T-helper 9 cell (primary cell): ENCODE measurements around the gene SH3PXD2A.

ENCODE experiments used
- DNase-seq: peaks from one replicate; pipeline ENCODE4 v3.0.0-alpha.2; 2020

SH3PXD2A gene

DNA sequence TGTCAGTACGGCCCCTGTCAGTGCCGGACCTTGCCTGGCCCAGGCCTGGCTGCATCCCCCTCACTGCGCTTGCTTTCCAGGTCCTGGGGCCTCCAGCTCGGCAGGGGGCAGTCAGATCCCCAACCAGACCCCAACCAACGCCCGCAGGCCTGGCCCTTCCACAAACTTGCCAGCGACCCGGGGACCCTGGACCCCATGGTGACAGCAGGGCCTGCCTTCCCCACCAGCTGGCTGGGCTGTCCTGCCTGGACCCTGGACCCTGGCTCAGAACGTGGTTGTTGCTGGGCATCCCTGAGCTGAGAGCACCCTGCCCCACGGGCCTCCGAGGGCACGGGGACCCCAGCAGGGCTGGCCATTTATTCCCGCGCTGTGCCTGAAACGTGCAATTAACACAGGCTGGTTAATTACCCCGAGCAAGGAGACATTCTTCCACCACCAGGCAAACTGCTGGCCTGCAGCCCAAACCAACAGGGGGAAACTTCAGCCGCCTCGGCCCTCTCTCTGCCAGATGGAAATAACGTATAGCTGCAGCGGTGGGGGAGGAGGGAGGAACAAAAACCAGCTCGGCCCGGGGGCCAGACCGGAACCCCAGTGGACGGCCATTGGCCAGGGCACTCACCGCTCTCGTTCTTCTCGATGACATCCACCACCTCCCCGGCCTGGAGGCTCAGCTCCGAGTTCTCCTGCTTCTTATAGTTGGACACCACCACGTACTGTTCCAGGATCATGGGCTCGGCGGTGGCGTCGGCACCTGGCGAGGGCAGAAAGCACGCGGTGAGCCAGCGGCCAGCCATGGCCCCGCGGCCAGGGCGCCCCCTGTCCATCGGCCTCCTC lies 194.8 kb downstream of the SH3PXD2A start:
- no peak for DNase-seq

DNA sequence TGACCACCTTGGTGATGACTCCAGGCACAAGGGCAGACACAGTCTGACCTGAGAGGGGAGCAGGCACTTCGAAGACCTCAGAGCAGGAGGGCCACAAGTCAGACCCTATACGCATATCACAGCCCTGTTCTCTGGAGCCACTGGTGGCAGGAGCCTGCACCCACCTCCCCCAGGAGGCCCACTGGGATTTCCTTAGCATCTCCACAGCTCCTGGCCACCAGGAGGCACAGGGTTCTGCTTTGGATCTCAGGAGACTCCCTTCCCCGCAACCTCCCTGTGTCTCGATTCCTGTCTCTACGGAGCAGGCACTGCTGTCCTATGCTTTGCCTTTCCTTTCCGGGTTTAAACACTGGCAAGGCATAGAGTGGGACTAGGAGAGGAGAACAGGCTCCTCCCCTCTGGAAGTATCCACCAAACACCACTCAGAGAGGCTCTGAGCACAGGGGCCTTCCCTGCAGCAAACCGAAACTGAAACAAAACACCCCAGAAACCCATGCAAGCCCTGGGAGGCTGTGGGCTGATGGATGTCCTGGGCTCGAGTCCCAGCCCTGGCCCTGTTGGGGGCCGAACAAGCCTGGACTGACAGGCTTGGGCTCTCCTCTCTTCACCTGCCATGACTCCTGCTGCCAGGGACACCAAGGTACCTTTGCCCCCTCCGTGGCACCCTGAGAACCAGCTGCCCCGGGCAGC lies 195.6 kb downstream of the SH3PXD2A start:
- DNase-seq = no peak

DNA sequence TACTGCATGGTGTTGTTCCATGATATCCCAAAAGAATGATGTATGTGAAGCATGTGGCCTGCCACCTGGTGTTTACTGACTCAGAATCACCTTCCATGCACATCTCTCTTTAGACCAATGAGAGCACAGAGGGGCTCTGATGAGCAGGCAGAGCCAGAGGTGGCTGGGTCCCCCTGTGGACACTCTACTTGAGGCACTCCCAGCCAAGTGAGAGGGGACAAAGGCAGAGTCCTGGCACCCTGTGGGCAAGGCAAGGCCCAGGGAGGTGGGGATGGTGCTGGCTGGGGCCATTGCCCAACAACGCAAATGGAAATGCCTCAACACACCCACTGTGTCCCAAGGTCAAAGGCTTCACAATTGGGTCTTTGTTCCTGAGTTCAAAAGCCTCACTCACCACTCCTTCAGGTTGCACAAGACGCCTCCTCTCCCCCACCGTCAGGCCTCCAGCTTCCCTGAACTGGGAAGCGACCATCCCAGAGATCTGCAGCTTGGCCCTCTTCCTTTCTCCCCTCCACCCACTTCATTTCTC lies 197.3 kb downstream of the SH3PXD2A start:
- no peak for DNase-seq

DNA sequence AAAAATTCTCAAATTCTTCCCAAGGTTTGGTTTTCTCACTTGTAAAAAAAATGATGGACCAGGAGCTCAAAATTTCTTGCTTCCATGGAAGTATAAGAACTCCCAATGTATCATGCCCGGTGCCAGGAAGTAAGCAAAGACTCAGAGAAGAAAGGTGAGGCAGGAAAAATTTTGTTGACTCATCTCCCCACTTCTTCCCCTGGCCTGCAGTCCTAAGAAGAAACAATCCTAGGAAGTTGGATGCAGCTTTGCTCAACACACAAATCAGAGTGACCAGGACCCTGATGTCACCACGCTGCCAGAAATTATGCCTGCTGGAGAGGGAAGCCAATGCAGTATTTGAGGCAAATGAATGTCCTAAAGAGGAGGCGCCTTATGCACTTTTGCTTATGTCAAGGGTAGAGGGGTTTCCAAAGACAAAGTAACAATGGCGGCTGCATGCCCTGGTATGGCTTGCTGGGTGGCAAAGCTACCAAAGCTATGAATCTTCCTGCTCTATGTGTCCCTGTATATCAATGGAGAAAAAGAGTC lies 198.2 kb downstream of the SH3PXD2A start:
- no peak for DNase-seq

DNA sequence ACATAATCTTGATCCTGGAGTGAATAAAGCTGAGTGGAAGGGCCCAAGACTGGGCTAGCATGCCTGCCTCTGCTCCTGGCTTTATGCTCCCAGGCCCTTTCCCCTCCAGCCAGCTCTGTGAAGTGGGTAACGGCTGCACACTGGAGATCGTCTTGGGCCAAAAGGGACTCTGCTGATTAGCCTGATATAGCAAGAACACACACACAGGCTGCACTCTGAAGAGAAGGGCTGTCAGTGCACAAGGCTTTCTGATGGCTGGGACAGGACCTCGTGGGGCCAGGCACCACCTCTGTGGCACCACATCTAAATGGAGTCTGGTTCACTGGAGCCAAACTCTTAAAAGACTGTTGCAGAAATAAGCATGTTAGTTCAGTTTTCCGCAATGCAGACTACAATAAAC lies 200.5 kb downstream of the SH3PXD2A start:
- no peak for DNase-seq

DNA sequence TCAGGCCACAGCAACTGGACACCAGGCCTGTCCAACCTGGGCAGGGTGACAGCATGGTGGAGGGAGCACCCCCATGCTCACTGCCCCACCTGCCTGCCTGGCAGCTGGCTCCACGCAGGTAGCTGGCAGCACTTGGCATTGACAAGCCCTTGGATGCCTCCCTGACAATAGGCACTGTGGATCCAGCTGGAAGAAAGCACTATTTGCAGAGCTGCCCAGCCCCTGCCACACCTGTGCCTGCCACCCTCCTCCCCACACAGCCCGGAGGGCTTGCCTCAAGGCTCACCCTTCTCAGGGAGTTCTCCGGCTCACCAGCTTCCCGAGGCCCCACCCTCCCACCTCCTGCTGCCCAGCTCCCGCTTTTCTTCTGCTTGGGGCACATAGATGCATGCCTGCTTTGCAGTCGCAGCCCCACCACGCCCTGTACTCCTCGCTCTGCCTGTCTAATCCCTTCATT lies 201.8 kb downstream of the SH3PXD2A start:
- no peak for DNase-seq

DNA sequence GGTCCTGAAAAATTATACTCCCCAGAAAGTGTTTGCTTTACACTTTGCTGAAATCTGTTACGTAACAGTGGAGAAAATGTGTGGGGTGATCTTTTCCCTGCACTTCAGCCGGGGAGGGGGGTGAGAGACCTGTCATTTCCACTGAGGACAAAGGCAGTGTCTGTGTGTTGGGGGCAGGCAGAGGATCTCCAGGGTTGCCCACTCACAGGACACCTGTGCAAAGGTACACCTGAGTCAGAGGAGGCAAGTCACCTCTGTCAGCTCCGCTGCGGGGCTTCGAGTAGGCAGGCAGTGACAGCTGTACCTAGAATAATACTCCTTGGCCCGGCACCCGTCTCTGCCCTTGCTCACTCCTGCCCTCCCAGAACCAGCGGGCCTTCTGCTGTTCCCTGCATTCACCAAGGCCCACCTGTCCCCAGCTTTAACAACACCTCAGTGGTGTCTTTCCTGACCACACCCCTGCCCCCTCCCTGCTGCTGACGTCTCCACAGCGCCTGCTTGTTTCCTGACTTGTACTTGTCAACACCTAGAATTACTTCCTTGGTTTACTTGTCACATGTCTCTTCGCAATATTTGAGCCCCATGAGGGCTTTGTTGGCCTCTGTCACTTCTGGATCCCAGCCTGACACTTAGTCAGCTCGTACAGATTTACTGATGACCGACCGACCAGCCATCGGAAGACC lies 202.6 kb downstream of the SH3PXD2A start:
- DNase-seq = no peak

DNA sequence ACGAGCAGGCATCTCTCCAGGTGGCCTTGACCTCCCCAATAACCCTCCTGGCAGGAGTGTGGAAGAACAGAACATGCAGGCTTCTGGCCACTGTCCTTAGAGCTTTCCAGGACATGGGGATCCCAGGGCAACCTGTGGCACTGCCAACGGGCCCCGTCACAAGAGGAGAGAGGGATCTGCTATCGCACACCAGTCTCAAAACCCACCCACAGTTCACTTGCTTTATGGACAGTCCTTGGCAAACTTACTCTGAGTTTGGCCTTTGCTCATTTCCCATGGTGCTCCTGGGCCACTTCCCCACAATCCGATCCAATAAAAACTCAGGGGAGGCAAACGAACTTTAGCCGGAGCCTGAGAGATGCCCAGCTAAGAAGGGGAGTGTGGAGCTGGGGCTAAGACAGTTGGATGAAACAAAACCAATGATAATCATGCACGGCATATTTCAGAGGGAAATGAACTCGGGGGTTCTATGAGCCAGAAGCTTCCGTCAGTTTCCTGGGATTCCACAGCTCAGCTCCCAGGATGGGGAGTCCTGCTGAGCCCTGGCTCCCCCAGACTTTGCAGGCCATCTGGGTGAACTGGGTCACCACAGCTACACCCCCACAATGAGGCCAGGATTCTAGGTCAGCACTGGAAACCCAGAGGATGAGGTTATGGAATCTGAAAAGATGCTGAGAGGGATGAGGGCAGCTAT lies 203.4 kb downstream of the SH3PXD2A start:
- DNase-seq = no peak

DNA sequence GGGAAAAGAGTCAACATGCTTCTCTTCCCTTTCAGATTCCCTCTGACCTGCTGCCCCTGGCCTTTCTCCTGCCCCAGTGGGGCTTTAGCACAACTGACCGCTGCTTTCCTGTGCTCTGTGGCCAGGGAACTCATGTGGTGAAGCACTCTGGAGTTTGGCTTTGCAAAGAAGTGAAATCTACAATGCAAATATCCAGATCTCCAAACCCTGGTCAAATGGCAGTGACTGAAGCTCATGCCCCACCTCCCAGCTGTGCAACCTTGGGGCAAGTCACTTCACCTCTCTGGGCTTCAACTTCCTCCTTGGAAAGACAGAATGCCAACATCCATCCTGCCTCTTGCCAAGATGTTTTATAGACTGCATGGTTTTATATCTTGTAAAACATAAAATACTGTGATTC lies 204.0 kb downstream of the SH3PXD2A start:
- no peak for DNase-seq

DNA sequence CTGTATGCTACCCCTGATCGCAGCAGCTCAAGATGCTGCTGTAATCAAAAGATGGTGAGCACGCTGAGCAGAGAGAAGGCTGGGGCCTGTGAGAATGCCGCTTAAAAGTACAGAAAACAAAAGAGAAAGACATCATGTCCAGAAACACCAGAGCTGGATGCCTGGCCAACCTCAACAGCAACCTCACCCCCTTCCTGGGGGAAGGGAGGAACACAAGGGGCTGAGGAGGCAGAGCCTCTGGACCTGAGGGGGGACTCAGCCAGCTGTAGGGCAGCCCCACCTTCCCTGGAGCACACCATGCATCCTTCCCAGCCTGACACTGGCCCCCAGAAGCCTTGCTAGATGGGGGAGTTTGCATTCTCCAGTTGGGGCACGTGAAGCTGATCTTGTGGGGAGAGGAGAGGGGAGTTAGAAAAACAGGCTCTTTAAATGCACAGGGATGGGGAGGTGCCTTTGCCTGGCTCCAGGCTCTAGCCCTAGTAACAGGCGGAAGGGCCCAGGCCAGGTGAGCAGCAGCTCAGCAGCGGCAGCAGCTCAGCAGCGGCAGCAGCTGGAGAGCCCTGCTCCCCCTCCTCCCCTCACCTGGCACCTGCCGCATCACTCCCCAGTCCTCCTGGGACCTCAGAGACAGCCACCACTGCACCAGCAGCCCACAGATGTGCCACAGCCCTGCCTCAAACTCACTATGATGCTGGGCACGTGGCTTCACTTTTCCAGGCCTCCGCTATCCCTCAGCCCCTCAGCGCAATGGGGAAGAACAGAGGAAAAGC lies 205.5 kb downstream of the SH3PXD2A start:
- no peak for DNase-seq

DNA sequence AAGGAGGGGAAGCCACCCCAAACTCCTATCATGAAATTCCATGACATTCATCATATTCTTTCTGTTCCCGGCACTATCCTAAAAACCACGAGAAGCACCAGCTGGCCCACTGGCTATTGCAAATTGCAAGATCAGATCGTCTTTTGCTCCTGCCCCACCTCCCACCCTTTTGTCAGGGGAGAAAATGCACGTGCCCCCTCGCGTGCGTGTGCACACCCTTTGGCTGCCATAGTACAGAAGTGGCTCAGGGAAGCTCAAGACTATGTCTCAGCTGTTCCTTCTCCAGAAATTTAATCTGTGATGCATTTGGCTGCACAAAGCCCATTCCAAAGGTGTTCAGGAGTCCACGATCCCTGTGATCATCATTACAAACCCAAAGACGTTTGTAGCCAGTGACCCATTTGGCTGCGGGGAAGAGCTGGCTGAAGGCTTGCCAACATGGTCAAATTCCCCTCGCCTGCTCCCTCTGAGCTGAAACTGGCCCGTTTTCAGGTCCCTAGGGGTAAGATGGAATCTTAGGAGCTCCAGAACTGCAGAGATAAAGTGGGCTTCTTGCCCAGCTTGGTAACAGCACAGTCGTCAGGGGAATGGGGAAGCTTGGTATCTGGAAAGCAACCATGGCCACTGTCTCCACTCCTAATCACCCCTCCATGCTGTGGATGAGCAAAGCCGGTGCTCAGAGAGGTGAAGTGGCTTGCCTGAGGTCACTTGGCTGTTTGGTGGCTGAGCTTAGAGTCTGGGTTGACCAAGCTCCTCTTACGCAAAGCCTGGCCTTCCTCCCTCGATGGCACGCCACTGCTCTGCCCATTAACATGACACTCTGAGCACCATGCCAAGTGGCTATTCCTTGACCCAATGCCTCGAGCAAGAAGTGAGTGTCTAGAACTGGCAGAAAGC lies 206.5 kb downstream of the SH3PXD2A start:
- DNase-seq = no peak

DNA sequence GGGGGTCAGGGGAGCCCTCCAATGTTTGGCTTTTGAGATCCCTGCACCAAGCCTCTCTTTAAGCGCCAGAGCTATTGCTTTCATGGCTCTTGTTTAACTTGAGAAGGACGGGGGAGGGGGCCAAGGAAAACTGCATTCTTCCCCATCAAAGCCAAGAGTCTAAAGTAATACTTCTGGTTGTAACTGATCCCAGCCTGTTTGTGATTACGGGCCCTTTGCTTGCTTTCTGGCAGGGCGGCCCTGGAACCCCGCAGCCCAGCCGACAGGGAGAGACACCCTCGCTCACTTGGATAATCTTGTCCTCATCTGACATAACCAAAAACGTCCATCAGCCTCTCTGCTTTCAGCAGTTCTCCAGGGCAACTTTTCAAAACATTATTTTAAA lies 207.1 kb downstream of the SH3PXD2A start:
- DNase-seq = no peak

DNA sequence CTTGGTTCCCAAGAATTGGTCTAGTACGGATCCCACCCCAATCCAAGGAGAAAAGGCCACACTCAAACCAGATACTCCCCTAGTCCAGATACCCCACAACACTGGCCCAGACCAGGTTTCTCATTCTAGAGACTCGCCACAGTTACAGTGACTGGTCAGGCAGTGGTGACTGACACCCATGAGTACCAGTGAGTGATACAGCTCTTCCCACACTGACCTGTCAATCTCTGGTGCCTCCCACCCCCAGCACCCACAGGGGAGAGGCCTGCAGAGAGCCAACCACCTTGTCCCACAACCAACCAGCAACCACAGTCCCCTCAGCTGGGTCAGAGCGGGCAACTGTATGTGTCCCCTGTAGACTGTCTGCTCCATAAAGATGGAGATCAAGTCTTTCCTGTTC lies 209.1 kb downstream of the SH3PXD2A start:
- no peak for DNase-seq

DNA sequence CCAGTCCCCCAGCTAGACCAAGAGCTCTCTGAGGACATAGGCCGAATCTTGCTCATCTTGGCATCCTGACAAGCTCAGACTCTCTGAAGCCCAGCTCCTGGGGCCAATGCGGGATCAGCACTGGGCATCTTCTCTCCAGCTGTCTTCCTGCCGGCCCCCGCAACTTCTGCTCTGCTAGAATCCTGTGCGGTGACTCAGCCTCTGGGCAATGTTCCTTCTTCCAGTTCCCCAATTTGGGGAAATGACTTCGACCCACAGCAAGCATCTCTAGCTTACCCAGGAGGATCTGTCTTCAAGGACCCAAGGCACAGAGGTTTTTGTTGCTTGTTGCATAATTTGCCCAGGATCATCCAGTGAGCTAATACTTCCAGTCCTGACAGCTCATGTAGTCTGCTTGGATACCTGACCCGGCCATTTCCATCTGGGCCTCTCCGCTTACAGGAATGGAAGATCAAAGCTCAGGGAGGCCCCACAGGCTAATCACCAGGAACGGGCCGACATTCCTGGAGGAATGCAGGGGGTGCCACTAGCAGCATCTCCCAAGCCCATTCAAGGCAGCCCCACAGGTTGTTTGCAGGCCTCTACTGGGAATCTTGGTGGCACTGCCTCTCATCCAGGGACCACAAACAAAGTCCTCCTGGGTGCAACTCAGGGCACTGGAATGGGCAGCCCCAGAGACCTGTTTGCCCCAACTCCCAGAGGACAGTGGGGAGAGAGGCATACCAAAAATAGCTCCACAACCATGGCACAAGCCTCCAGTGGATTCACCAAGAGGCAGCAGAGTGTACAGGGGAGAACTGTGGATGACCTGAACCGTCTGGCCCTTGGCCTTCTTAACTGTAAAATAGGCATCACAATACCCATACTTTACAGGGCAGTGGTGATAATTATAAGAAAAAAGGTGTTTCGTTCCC lies 210.0 kb downstream of the SH3PXD2A start:
- DNase-seq = no peak

DNA sequence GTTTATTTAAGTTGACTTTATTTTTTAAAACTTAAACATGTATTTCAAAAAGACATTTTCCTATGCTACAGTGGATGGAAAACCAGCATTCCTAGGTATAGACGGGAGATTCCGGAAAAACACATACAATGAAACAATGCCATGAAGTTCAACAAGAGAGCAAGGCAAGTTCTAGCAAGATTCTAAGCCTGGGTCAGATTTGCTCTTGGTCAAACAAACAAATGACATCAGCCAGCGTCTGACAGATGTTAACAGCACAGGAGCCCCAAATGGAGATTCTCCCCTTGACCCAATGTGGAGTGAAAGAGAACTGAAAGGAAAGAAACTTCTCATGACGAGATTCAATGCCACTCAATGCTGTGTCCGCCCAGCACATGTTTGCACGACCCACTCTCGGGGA lies 212.0 kb downstream of the SH3PXD2A start:
- no peak for DNase-seq

DNA sequence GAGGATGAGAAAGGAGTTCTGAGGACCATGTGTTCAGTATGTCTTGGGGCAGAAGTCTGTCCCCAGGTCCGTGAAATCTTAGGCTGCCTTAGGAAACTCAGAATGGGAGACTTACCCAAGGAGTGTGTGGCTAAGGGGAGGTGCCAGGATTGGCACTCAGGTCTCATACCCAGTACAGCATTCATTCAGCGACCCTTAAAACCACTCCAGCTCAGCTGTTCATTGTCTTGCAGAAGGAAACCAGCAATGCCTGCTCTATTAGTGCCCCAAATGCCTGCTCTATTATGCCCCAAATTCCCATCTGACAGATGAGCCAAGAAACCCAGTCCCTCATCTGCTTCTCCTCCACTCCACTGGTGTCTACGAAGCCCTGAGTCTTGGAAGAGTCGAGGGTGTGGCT lies 214.1 kb downstream of the SH3PXD2A start:
- DNase-seq = no peak

DNA sequence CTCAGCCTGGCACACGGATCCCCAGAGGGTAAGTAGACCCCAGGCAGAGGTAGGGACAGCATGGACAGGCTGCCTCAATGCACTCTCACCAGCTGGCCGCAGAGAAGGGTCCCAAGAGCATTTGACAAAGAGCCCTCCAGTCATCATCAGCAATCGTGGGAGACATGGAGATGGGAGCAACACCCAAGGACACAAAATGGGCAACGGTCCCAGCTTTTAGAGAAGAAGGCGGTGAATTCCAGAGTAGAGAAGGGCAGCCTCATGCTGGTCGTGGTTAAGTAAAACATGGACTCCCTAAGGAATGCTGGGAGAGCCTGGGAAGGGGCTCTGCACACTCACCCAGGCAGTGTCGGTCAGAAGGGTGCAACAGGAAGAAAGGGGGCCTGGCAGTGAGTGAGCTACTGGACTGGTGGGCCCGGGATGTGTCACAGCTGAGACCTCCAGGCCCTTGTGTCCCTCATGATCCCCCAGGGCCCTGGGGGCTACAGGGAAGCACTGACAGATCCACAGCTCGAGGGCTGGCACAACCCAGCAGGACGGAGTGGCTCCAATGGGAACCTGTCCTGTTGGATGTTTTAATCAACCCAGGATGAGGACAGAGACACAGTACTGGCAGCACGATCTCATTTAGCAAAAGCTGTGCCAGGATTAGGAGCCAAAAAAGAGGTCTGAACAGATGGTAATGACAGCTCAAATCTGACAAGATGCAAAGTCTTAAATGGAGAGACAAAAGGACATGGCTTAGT lies 214.8 kb downstream of the SH3PXD2A start:
- no peak for DNase-seq

DNA sequence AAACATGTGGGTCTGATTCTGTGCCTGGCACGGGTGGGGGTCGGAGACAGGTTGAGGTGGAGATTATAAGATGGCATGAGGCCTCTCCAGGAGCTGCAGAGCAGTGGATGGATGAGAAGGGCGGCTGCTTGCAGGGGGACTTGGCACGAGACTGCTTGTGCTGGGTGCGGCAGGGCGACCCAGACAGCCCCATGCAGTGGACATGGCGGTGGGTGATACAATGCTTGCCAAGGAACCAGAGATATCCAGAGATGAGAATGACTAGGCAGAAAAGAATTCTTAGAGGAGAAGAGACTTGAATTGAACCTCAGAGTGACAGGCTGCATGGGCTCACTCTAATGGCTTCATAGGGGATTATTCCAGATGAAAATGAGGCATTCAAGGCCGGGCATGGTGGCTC lies 216.4 kb downstream of the SH3PXD2A start:
- no peak for DNase-seq
